ENCODE data around the gene MYB. TPM values are rescaled to one million over a fixed set of nuclear protein-coding genes. Genes with fewer than 3 reads are reported as not detected.
"Not testable (repeated sequence)": the region's sequence is repeated elsewhere in the genome, so short reads cannot be mapped to it uniquely, and the experiment has no call there.

MYB gene
- total RNA-seq, 2 experiments from 2014 or later: 20.1 to 42.9 TPM

DNA sequence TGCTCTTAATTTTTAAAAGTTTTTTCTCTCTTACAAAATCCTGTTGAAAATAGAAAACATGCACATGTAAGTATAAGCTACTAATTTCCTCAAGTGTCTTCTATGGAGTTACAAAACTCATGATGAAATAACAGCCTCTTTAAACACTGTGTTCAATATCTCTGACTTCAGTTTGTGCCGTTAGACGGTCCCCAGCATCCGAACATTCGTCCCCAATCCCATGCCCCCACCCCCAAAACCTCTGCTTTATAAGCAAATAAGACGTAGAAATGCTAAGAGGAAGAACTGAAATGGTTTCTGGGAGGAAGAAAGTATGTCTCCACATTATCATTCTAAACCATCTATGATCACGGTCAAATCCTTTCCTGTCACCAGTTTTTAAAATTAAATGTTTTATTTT, 31.7 kb upstream of the MYB start:
- intact Hi-C loops (cut with micrococcal nuclease; ENCODE audit: unreplicated experiment): no loop called here
- BruUV-seq (replicated peaks): no TSS peak
- no peak overlapping the region for H3K4me3 ChIP-seq (ENCODE audit: low read depth, low read length, poor library complexity, severe bottlenecking)
- H3K4me2 ChIP-seq (ENCODE audit: low read length): no peak overlapping the region
- H3K79me2 ChIP-seq (ENCODE audit: insufficient read depth, low read depth, low read length): no peaks in the 10 kb centered on the region
- H3K27ac ChIP-seq (ENCODE audit: low read depth, low read length, poor library complexity, severe bottlenecking): no peak overlapping the region
- CTCF ChIA-PET (ENCODE audit: unreplicated experiment): interaction anchor here (0.6 kb wide), 1 partner anchor 10 kb away, joined by 3 read pairs; no protein-coding TSS in a partner anchor
- peak overlapping the region; percentile 67; the same call in 1 of the 2 replicates for H2AFZ ChIP-seq (ENCODE audit: low read length)
- H3K9me3 ChIP-seq (ENCODE audit: low read length): peaks cover 3% of the 10 kb centered on the region; the same call in 1 of the 2 replicates
- H3K4me1 ChIP-seq (ENCODE audit: insufficient read depth, low read length, poor library complexity, severe bottlenecking): peaks cover 17% of the 10 kb centered on the region
- no peak for TF ChIP-seq EZH2phosphoT487 (IDR thresholded peaks at IDR 0.05; ENCODE audit: borderline replicate concordance, low read depth, low read length)
- TF ChIP-seq, protein P1, sequence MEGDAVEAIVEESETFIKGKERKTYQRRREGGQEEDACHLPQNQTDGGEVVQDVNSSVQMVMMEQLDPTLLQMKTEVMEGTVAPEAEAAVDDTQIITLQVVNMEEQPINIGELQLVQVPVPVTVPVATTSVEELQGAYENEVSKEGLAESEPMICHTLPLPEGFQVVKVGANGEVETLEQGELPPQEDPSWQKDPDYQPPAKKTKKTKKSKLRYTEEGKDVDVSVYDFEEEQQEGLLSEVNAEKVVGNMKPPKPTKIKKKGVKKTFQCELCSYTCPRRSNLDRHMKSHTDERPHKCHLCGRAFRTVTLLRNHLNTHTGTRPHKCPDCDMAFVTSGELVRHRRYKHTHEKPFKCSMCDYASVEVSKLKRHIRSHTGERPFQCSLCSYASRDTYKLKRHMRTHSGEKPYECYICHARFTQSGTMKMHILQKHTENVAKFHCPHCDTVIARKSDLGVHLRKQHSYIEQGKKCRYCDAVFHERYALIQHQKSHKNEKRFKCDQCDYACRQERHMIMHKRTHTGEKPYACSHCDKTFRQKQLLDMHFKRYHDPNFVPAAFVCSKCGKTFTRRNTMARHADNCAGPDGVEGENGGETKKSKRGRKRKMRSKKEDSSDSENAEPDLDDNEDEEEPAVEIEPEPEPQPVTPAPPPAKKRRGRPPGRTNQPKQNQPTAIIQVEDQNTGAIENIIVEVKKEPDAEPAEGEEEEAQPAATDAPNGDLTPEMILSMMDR (conservative IDR thresholded peaks at IDR 0.05; ENCODE audit: low read length): no peak
- no peak for DNase-seq (ENCODE audit: low spot score)
- no peaks in the 10 kb centered on the region for H3K36me3 ChIP-seq (ENCODE audit: insufficient read depth, low read length)
- POLR2A ChIA-PET: interaction anchor here (0.6 kb wide), 1 partner anchor 182 kb away, joined by 3 read pairs; no protein-coding TSS in a partner anchor
- no peaks in the 10 kb centered on the region for H4K20me1 ChIP-seq (ENCODE audit: insufficient read depth, low read length)
- no peaks in the 10 kb centered on the region for H3K9me2 ChIP-seq (ENCODE audit: insufficient read depth, low read length)

DNA sequence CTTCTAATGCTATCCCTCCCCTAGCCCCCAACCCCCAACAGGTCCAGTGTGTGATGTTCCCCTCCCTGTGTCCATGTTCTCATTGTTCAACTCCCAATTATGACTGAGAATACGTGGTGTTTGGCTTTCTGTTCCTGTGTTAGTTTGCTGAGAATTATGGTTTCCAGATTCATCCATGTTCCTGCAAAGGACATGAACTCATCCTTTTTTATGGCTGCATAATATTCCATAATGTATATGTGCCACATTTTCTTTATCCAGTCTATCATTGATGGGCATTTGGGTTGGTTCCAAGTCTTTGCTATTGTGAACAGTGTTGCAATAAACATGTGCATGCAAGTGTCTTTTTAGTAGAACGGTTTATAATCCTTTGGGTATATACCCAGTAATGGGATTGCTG, 30.6 kb upstream of the MYB start:
- H3K4me3 ChIP-seq (ENCODE audit: low read depth, low read length, poor library complexity, severe bottlenecking); H4K20me1 ChIP-seq (ENCODE audit: insufficient read depth, low read length); H3K36me3 ChIP-seq (ENCODE audit: insufficient read depth, low read length); H3K4me2 ChIP-seq (ENCODE audit: low read length); H3K4me1 ChIP-seq (ENCODE audit: insufficient read depth, low read length, poor library complexity, severe bottlenecking); H3K9me2 ChIP-seq (ENCODE audit: insufficient read depth, low read length); H3K79me2 ChIP-seq (ENCODE audit: insufficient read depth, low read depth, low read length); intact Hi-C loops (cut with micrococcal nuclease; ENCODE audit: unreplicated experiment); H3K27ac ChIP-seq (ENCODE audit: low read depth, low read length, poor library complexity, severe bottlenecking); CTCF ChIA-PET (ENCODE audit: unreplicated experiment); H2AFZ ChIP-seq (ENCODE audit: low read length); DNase-seq (ENCODE audit: low spot score); BruUV-seq (replicated peaks); H3K9me3 ChIP-seq (ENCODE audit: low read length): not testable (repeated sequence)
- POLR2A ChIA-PET: interaction anchor here (1.2 kb wide), 1 partner anchor 12 kb away, joined by 3 read pairs; no protein-coding TSS in a partner anchor

DNA sequence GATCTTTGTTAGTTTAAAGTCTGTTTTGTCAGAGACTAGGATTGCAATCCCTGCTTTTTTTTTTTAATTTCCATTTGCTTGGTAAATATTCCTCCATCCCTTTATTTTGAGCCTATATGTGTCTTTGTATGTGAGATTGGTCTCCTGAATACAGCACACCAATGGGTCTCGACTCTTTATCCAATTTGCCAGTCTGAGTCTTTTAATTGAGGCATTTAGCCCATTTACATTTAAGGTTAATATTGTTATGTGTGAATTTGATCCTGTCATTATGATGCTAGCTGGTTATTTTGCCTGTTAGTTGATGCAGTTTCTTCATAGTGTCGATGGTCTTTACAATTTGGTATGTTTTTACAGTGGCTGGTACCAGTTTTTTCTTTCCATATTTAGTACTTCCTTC, 27.0 kb upstream of the MYB start:
- DNase-seq (ENCODE audit: low spot score); H3K79me2 ChIP-seq (ENCODE audit: insufficient read depth, low read depth, low read length); H3K36me3 ChIP-seq (ENCODE audit: insufficient read depth, low read length); intact Hi-C loops (cut with micrococcal nuclease; ENCODE audit: unreplicated experiment); H3K4me2 ChIP-seq (ENCODE audit: low read length); H3K27ac ChIP-seq (ENCODE audit: low read depth, low read length, poor library complexity, severe bottlenecking); H4K20me1 ChIP-seq (ENCODE audit: insufficient read depth, low read length); H3K9me3 ChIP-seq (ENCODE audit: low read length); BruUV-seq (replicated peaks); H3K4me1 ChIP-seq (ENCODE audit: insufficient read depth, low read length, poor library complexity, severe bottlenecking); H3K4me3 ChIP-seq (ENCODE audit: low read depth, low read length, poor library complexity, severe bottlenecking); POLR2A ChIA-PET; H2AFZ ChIP-seq (ENCODE audit: low read length); CTCF ChIA-PET (ENCODE audit: unreplicated experiment); H3K9me2 ChIP-seq (ENCODE audit: insufficient read depth, low read length): not testable (repeated sequence)

DNA sequence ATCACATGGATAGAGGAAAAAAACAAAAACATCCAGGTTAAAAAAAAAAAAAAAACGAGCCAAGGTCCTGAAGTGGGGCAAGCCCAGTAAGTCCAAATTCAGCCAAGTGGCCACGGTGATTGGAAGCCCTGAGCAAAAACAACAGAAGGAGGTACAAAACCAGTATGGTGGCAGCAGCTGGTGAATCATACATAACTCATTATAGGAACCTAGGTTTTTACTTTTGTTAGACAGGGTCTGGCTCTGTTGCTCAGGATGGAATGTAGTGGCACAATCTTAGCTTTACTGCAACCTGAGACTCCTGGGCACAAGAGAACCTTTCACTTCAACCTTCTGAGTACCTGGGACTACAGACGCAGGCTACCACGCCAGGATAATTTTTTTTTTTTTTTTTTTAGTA, 22.7 kb upstream of the MYB start:
- intact Hi-C loops (cut with micrococcal nuclease; ENCODE audit: unreplicated experiment): no loop called here
- no TSS peak for BruUV-seq (replicated peaks)
- no peak for DNase-seq (ENCODE audit: low spot score)

More for the DNA sequence above, 22.7 kb upstream of the MYB start:
- H3K4me1 ChIP-seq (ENCODE audit: insufficient read depth, low read length, poor library complexity, severe bottlenecking): peaks cover 7% of the 10 kb centered on the region
- no peaks in the 10 kb centered on the region for H3K36me3 ChIP-seq (ENCODE audit: insufficient read depth, low read length)
- H3K4me3 ChIP-seq (ENCODE audit: low read depth, low read length, poor library complexity, severe bottlenecking): no peak overlapping the region
- H3K9me3 ChIP-seq (ENCODE audit: low read length): no peaks in the 10 kb centered on the region
- POLR2A ChIA-PET: interaction anchor here (0.6 to 2.0 kb wide), 6 partner anchors 12 to 789 kb away, joined by 3 to 6 read pairs (median 4); no protein-coding TSS in a partner anchor
- H3K79me2 ChIP-seq (ENCODE audit: insufficient read depth, low read depth, low read length): no peaks in the 10 kb centered on the region
- no peak overlapping the region for H3K4me2 ChIP-seq (ENCODE audit: low read length)
- H3K9me2 ChIP-seq (ENCODE audit: insufficient read depth, low read length): no peaks in the 10 kb centered on the region
- TF ChIP-seq EZH2phosphoT487 (IDR thresholded peaks at IDR 0.05; ENCODE audit: borderline replicate concordance, low read depth, low read length): no peak
- TF ChIP-seq, protein P1 (conservative IDR thresholded peaks at IDR 0.05; ENCODE audit: low read length): no peak
- H3K27ac ChIP-seq (ENCODE audit: low read depth, low read length, poor library complexity, severe bottlenecking): no peak overlapping the region
- H2AFZ ChIP-seq (ENCODE audit: low read length): no peak overlapping the region
- CTCF ChIA-PET (ENCODE audit: unreplicated experiment): no interaction called here
- H4K20me1 ChIP-seq (ENCODE audit: insufficient read depth, low read length): no peaks in the 10 kb centered on the region

Measured in OCI-LY7 (cell line).